Endothelial cell of umbilical vein (primary cell): ENCODE data around the gene TOPORS. TPM values are rescaled to one million over a fixed set of nuclear protein-coding genes. Genes with fewer than 3 reads are reported as not detected.

Source experiments
- BruUV-seq: library from RNA; stranded (reverse); fragments of 400-500 nt; replicated peaks from 2 replicates; lab custom pipeline; 2021; lab: Mats Ljungman, UMichigan
- CTCF ChIA-PET: fragments of 300-600, 350-600 bp; sonication (Branson Sonifier 250); formaldehyde crosslinking; loops from one replicate; lab custom pipeline; 2021; ENCODE audit warnings: antibody characterized with exemption, inconsistent platforms; lab: Charles Lee
- POLR2A ChIA-PET: fragments of 300-600, 350-600 bp; sonication (Branson Sonifier 250); formaldehyde crosslinking; loops from one replicate; lab custom pipeline; 2021; ENCODE audit warnings: antibody characterized with exemption, inconsistent platforms; lab: Charles Lee
- DNase-seq: peaks from one replicate; pipeline ENCODE4 v3.0.0-alpha.2; 2011; ENCODE audit warnings: low read depth, low spot score
- FAIRE-seq: peaks from 2 replicates; lab custom pipeline; 2011; peaks lifted over from hg19 to GRCh38; lab: Jason Lieb, UNC
- H2AFZ ChIP-seq: 2 replicates; pipeline ENCODE4 v1.6.0; 2012; ENCODE audit warnings: low read depth, low read length, control low read depth, inconsistent platforms
- H3K27ac ChIP-seq: 2 replicates; pipeline ENCODE4 v1.5.1; 2011; ENCODE audit warnings: low read depth, mild to moderate bottlenecking, control low read depth, low read length, moderate library complexity; ENCODE audit not compliant: insufficient read depth
- H3K27me3 ChIP-seq, 2 experiments: 2 replicates each; pipeline versions ENCODE4 v1.6.0 to v1.6.1; 2011; ENCODE audit warnings: low read length in 2 of 2, mixed read lengths in 1 of 2; ENCODE audit not compliant: control insufficient read depth in 2 of 2, insufficient read depth in 2 of 2
- H3K36me3 ChIP-seq, 2 experiments: 2 replicates in 1 of 2; 3 replicates in 1 of 2; pipeline ENCODE4 v1.5.1; 2011; ENCODE audit warnings: low read length in 2 of 2, mild to moderate bottlenecking in 1 of 2, moderate library complexity in 1 of 2; ENCODE audit not compliant: control insufficient read depth in 2 of 2, insufficient read depth in 2 of 2; ENCODE audit errors: extremely low read depth in 1 of 2
- H3K4me1 ChIP-seq: 3 replicates; pipeline ENCODE4 v1.5.1; 2011; ENCODE audit warnings: mild to moderate bottlenecking, low read length; ENCODE audit not compliant: control insufficient read depth, insufficient read depth; ENCODE audit errors: extremely low read depth
- H3K4me2 ChIP-seq: 2 replicates; pipeline ENCODE4 v1.6.1; 2011; ENCODE audit warnings: low read length, control low read depth, mixed read lengths; ENCODE audit not compliant: insufficient read depth
- H3K4me3 ChIP-seq, 3 experiments: fragments of 200-600 bp in 1 of 3; sonication (generic), shearing (Covaris generic) in 1 of 3; replicated peaks in 1 of 3; 2 replicates each; pipeline ENCODE4 v1.5.1; 2011 to 2016; ENCODE audit warnings: control low read depth in 3 of 3, low read length in 3 of 3, mild to moderate bottlenecking in 2 of 3, inconsistent platforms in 1 of 3, low read depth in 1 of 3, moderate library complexity in 1 of 3; ENCODE audit not compliant: insufficient read depth in 1 of 3
- H3K79me2 ChIP-seq: 2 replicates; pipeline ENCODE4 v1.6.0; 2012; ENCODE audit warnings: low read length, inconsistent platforms; ENCODE audit not compliant: control insufficient read depth, insufficient read depth
- H3K9ac ChIP-seq: replicated peaks from 2 replicates; pipeline ENCODE3; 2011; ENCODE audit warnings: low read length, control low read depth; ENCODE audit not compliant: insufficient read depth; ENCODE audit errors: extremely low read depth
- H3K9me1 ChIP-seq: replicated peaks from 3 replicates; pipeline ENCODE4 v1.6.0; 2011; ENCODE audit warnings: mild to moderate bottlenecking, low read length; ENCODE audit not compliant: control insufficient read depth, insufficient read depth; ENCODE audit errors: extremely low read depth
- H3K9me3 ChIP-seq: replicated peaks from 2 replicates; pipeline ENCODE4 v1.5.1; 2012; ENCODE audit warnings: low read length, inconsistent platforms; ENCODE audit not compliant: control insufficient read depth, insufficient read depth
- H4K20me1 ChIP-seq: replicated peaks from 2 replicates; pipeline ENCODE3; 2011; ENCODE audit warnings: mild to moderate bottlenecking, low read length; ENCODE audit not compliant: control insufficient read depth, insufficient read depth; ENCODE audit errors: extremely low read depth
- CTCF ChIP-seq, 2 donors: IDR thresholded peaks; 1 replicate in 1 of 2; 2 replicates in 1 of 2; pipeline ENCODE4 v1.5.1; 2011; ENCODE audit warnings: low read length in 2 of 2, mild to moderate bottlenecking in 2 of 2, moderate library complexity in 2 of 2, control low read depth in 1 of 2, inconsistent platforms in 1 of 2, low read depth in 1 of 2; ENCODE audit not compliant: insufficient read depth in 1 of 2; ENCODE audit errors: extremely low read depth in 1 of 2
- EZH2 ChIP-seq: IDR thresholded peaks from 2 replicates; pipeline ENCODE4 v1.6.1; 2012; ENCODE audit warnings: borderline replicate concordance, low read depth, mild to moderate bottlenecking, moderate library complexity, low read length, inconsistent platforms; ENCODE audit not compliant: severe bottlenecking
- FOS ChIP-seq: IDR thresholded peaks from 2 replicates; pipeline ENCODE4 v1.6.1; 2011; ENCODE audit warnings: mild to moderate bottlenecking, low read length, moderate library complexity, borderline replicate concordance; ENCODE audit not compliant: insufficient read depth
- GATA2 ChIP-seq: IDR thresholded peaks from 2 replicates; pipeline ENCODE4 v1.7.0; 2011; ENCODE audit warnings: low read depth, mild to moderate bottlenecking, moderate library complexity, mixed read lengths, low read length; ENCODE audit not compliant: insufficient read length, insufficient read depth
- JUN ChIP-seq: IDR thresholded peaks from 2 replicates; pipeline ENCODE4 v1.6.1; 2011; ENCODE audit warnings: borderline replicate concordance, low read depth; ENCODE audit not compliant: insufficient read length, insufficient read depth
- MAX ChIP-seq: IDR thresholded peaks from 2 replicates; pipeline ENCODE4 v1.6.1; 2011; ENCODE audit not compliant: insufficient read depth, insufficient read length
- MYC ChIP-seq: IDR thresholded peaks from one replicate; pipeline ENCODE4 v1.6.1; 2011; ENCODE audit warnings: mild to moderate bottlenecking, low read depth, low read length
- POLR2A ChIP-seq: IDR thresholded peaks from 2 replicates; pipeline ENCODE4 v1.6.1; 2012; ENCODE audit warnings: low read depth, mild to moderate bottlenecking, control low read depth, low read length
- POLR2AphosphoS5 ChIP-seq: IDR thresholded peaks from 2 replicates; pipeline ENCODE4 v1.6.1; 2012; ENCODE audit warnings: low read depth, mild to moderate bottlenecking, control low read depth, low read length, moderate library complexity; ENCODE audit not compliant: insufficient read depth
- dilution Hi-C: fragments of 300-500 bp; cut with MboI; formaldehyde crosslinking; loops from one replicate; pipeline ENCODE4 v1.15.0; 2019; ENCODE audit warnings: low sequenced_read_pairs; ENCODE audit not compliant: extremely low pct_ligation_motif_present
- intact Hi-C: fragments of 100-400 bp; cut with micrococcal nuclease; formaldehyde crosslinking; loops from one replicate; pipeline ENCODE4 v1.10.0; 2022
- polyA plus RNA-seq, 4 experiments: library from polyadenylated mRNA; depleted of rRNA in 3 of 4; stranded (reverse) in 3 of 4; unstranded in 1 of 4; fragments of >200 nt; gene quantifications; 2 replicates each; pipeline versions ENCODE4 v1.2.1 to v1.2.3, GENCODE V29; 2011 to 2012; ENCODE audit warnings: missing spikeins in 1 of 4
- total RNA-seq: library from RNA; stranded (reverse); gene quantifications from 2 replicates; pipeline ENCODE4 v1.2.3, GENCODE V29; 2021

TOPORS gene
- total and polyA plus RNA-seq, 2 donors (not counting 3 experiments of a cell fraction or from before 2014, with no cell fraction given), result 6.1 to 16.2 TPM

- CTCF ChIA-PET, result interaction anchor here (1.0 to 1.9 kb wide), 3 partner anchors 26 to 122 kb away, joined by 3 to 10 read pairs (median 7); partner anchors contain the start of gene RIGI
- Histone ChIP-seq H3K4me3 (no peak overlapping the region), H3K79me2 (peaks cover 5% of the 10 kb centered on the region), H4K20me1 (no peaks in the 10 kb centered on the region), H3K27ac (peak overlapping the region; percentile 90), H2AFZ (peak overlapping the region; percentile 41), H3K9ac (peak overlapping the region; percentile 47), H3K9me1 (no peaks in the 10 kb centered on the region), H3K4me2 (peak overlapping the region; percentile 61), H3K9me3 (no peaks in the 10 kb centered on the region), H3K27me3 (no peaks in the 10 kb centered on the region), H3K36me3 (peaks cover 3 to 4% of the 10 kb centered on the region in 2 experiments), H3K4me1 (peaks cover 34% of the 10 kb centered on the region)
- FAIRE-seq (peak; percentile 55), DNase-seq (peak; percentile 54)
- intact Hi-C loops, result no loop called here
- POLR2A ChIA-PET, result no interaction called here
- BruUV-seq, result no TSS peak
- dilution Hi-C loops, result no loop called here
- TF ChIP-seq JUN (peak; percentile 63), FOS (peak; percentile 76), MAX (no peak)
Observed at GRCh38 chr9:32500768-32501167, 51.6 kb downstream of the TOPORS start.

GRCh38 chr9:32497921-32498320 is 54.5 kb downstream of the TOPORS start:
- no peak overlapping the region for H3K4me2 ChIP-seq
- H3K36me3 ChIP-seq, result peaks cover 3 to 4% of the 10 kb centered on the region in 2 experiments
- BruUV-seq, result no TSS peak
- peaks cover 3% of the 10 kb centered on the region for H3K79me2 ChIP-seq
- CTCF ChIA-PET, result interaction anchor here (0.6 to 1.1 kb wide), 2 partner anchors 10 to 119 kb away, joined by 3 to 4 read pairs; no protein-coding TSS in a partner anchor
- H2AFZ ChIP-seq, result no peak overlapping the region
- TF ChIP-seq MAX (no peak), FOS (no peak), MYC (no peak), POLR2AphosphoS5 (no peak), POLR2A (no peak), EZH2 (no peak), JUN (no peak), GATA2 (no peak), CTCF (IDR thresholded peaks at IDR 0.05; ENCODE audit: extremely low read depth in 1 of 2, insufficient read depth in 1 of 2, low read depth in 1 of 2, low read length in 2 of 2) (no peak)
- H3K9ac ChIP-seq, result no peak overlapping the region
- POLR2A ChIA-PET, result no interaction called here
- no peaks in the 10 kb centered on the region for H4K20me1 ChIP-seq
- DNase-seq, result no peak
- no peak overlapping the region for H3K4me3 ChIP-seq
- no peaks in the 10 kb centered on the region for H3K9me3 ChIP-seq
- intact Hi-C loops, result no loop called here
- no peaks in the 10 kb centered on the region for H3K9me1 ChIP-seq
- dilution Hi-C loops, result no loop called here
- H3K4me1 ChIP-seq, result peaks cover 28% of the 10 kb centered on the region
- FAIRE-seq, result no peak
- no peaks in the 10 kb centered on the region for H3K27me3 ChIP-seq
- H3K27ac ChIP-seq, result no peak overlapping the region
